Measurements from ENCODE around the gene STRBP. TPM values are rescaled to one million over a fixed set of nuclear protein-coding genes. Genes with fewer than 3 reads are reported as not detected.

Gene STRBP
- total and polyA plus RNA-seq, 9 of the 15 experiments (the other 6 are each of a cell fraction or from before 2014, with no cell fraction given) = 27.7 to 84.0 (median 70.2) TPM

- TF ChIP-seq ETS1 (conservative IDR thresholded peaks at IDR 0.05; ENCODE audit: control insufficient read depth, low read depth, low read length) (no peak), ARID3A (IDR thresholded peaks at IDR 0.05; ENCODE audit: borderline replicate concordance, low read depth, low read length) (no peak), SAP30 (IDR thresholded peaks at IDR 0.05; ENCODE audit: borderline replicate concordance, insufficient read depth, low read depth, low read length, poor library complexity, severe bottlenecking) (no peak), ZC3H11A (IDR thresholded peaks at IDR 0.05; ENCODE audit: low read depth, low read length) (no peak), MIER1 (IDR thresholded peaks at IDR 0.05; ENCODE audit: low read depth) (no peak), TAF1 (IDR thresholded peaks at IDR 0.05; ENCODE audit: control insufficient read depth, extremely low read depth, insufficient read depth, low read length, severe bottlenecking) (no peak), MLX (CRISPR knock-in tag; conservative IDR thresholded peaks at IDR 0.05) (no peak), ZNF41 (CRISPR knock-in tag; conservative IDR thresholded peaks at IDR 0.05) (no peak), ZNF436 (CRISPR knock-in tag; IDR thresholded peaks at IDR 0.05) (no peak), BCOR (IDR thresholded peaks at IDR 0.05) (peak; percentile 51; the same call in 1 of the 2 replicates), HNRNPLL (IDR thresholded peaks at IDR 0.05; ENCODE audit: low read depth, low read length, poor library complexity, severe bottlenecking) (peak; percentile 37), ZNF280B (CRISPR knock-in tag; IDR thresholded peaks at IDR 0.05) (no peak), ZNF140 (CRISPR knock-in tag; IDR thresholded peaks at IDR 0.05) (no peak), MTA3 (IDR thresholded peaks at IDR 0.05; ENCODE audit: borderline replicate concordance) (peak; percentile 61; the same call in 1 of the 2 replicates), SNAPC5 (CRISPR knock-in tag; IDR thresholded peaks at IDR 0.05) (no peak), ZNF592 (IDR thresholded peaks at IDR 0.05) (no peak)
These were observed 34.2 kb upstream of the STRBP start (continued) for GRCh38 chr9:123302348-123303214.

Measured in K562 (cell line).